ENCODE data around the gene TNN. TPM values are rescaled to one million over a fixed set of nuclear protein-coding genes. Genes with fewer than 3 reads are reported as not detected.

TNN gene
- total and polyA plus RNA-seq, 4 experiments from 2014 or later: not detected

GRCh38 chr1:175130649-175131045 is 63.0 kb downstream of the TNN start:
- no peak overlapping the region for H3K4me3 ChIP-seq (ENCODE audit: low read length in 2 of 2)
- DNase-seq: no peak
- peaks cover 3 to 9% of the 10 kb centered on the region in 2 donors for H3K27me3 Mint-ChIP-seq
- H3K27ac ChIP-seq (ENCODE audit: low read depth, low read length): no peak overlapping the region
- H3K9me3 Mint-ChIP-seq: no peaks in the 10 kb centered on the region
- no peak overlapping the region for H3K27ac Mint-ChIP-seq
- H3K36me3 ChIP-seq (ENCODE audit: insufficient read depth, low read length): no peaks in the 10 kb centered on the region
- ChIA-PET POLR2A (ENCODE audit: partially characterized antibody) (no interaction called here), CTCF (ENCODE audit: partially characterized antibody) (interaction anchor here (0.8 to 2.7 kb wide), 2 partner anchors 16 to 101 kb away, joined by 3 to 9 read pairs; no protein-coding TSS in a partner anchor)
- H3K4me1 Mint-ChIP-seq: peaks cover 0 to 1% (median 0%) of the 10 kb centered on the region in 4 donors
- no peaks in the 10 kb centered on the region for H3K27me3 ChIP-seq (ENCODE audit: insufficient read depth, low read length)
- H3K4me1 ChIP-seq (ENCODE audit: insufficient read depth, low read length): no peaks in the 10 kb centered on the region
- H3K36me3 Mint-ChIP-seq: no peaks in the 10 kb centered on the region
- no peaks in the 10 kb centered on the region for H3K9me3 ChIP-seq (ENCODE audit: control insufficient read depth in 1 of 2, low read length in 2 of 2)
- intact Hi-C loops (cut with micrococcal nuclease): no loop called here
- no peak overlapping the region for H3K4me3 Mint-ChIP-seq

GRCh38 chr1:175131095-175131494 is 63.5 kb downstream of the TNN start:
- Mint-ChIP-seq H3K27ac (no peak overlapping the region), H3K27me3 (peaks cover 4 to 12% of the 10 kb centered on the region in 2 donors), H3K4me3 (no peak overlapping the region), H3K9me3 (no peaks in the 10 kb centered on the region), H3K36me3 (no peaks in the 10 kb centered on the region), H3K4me1 (peaks cover 0 to 1% (median 0%) of the 10 kb centered on the region in 4 donors)
- H3K27ac ChIP-seq (ENCODE audit: low read depth, low read length): no peak overlapping the region
- intact Hi-C loops (cut with micrococcal nuclease): no loop called here
- H3K27me3 ChIP-seq (ENCODE audit: insufficient read depth, low read length): no peaks in the 10 kb centered on the region
- ChIA-PET POLR2A (ENCODE audit: partially characterized antibody) (no interaction called here), CTCF (ENCODE audit: partially characterized antibody) (interaction anchor here (0.8 to 2.7 kb wide), 2 partner anchors 16 to 102 kb away, joined by 3 to 9 read pairs; no protein-coding TSS in a partner anchor)
- no peak overlapping the region for H3K4me3 ChIP-seq (ENCODE audit: low read length in 2 of 2)
- no peaks in the 10 kb centered on the region for H3K36me3 ChIP-seq (ENCODE audit: insufficient read depth, low read length)
- no peaks in the 10 kb centered on the region for H3K9me3 ChIP-seq (ENCODE audit: control insufficient read depth in 1 of 2, low read length in 2 of 2)
- no peak for DNase-seq
- H3K4me1 ChIP-seq (ENCODE audit: insufficient read depth, low read length): no peaks in the 10 kb centered on the region

- H3K27ac Mint-ChIP-seq: no peak overlapping the region
- H3K9me3 Mint-ChIP-seq: no peaks in the 10 kb centered on the region
- intact Hi-C loops (cut with micrococcal nuclease): no loop called here
- no peaks in the 10 kb centered on the region for H3K4me1 ChIP-seq (ENCODE audit: insufficient read depth, low read length)
- no peak overlapping the region for H3K4me3 ChIP-seq (ENCODE audit: low read length in 2 of 2)
- no peak for DNase-seq
- H3K36me3 ChIP-seq (ENCODE audit: insufficient read depth, low read length): no peaks in the 10 kb centered on the region
- no peaks in the 10 kb centered on the region for H3K36me3 Mint-ChIP-seq
- H3K27me3 ChIP-seq (ENCODE audit: insufficient read depth, low read length): no peaks in the 10 kb centered on the region
- ChIA-PET POLR2A (ENCODE audit: partially characterized antibody) (no interaction called here), CTCF (ENCODE audit: partially characterized antibody) (interaction anchor here (1.2 to 2.7 kb wide), 4 partner anchors 9 to 22 kb away, joined by 3 to 9 read pairs (median 4); no protein-coding TSS in a partner anchor)
- H3K27me3 Mint-ChIP-seq: peaks cover 4 to 18% of the 10 kb centered on the region in 2 donors
- H3K27ac ChIP-seq (ENCODE audit: low read depth, low read length): no peak overlapping the region
- no peaks in the 10 kb centered on the region for H3K9me3 ChIP-seq (ENCODE audit: control insufficient read depth in 1 of 2, low read length in 2 of 2)
- no peak overlapping the region for H3K4me3 Mint-ChIP-seq
- H3K4me1 Mint-ChIP-seq: peaks cover 0 to 1% (median 0%) of the 10 kb centered on the region in 4 donors
These were observed 64.8 kb downstream of the TNN start for GRCh38 chr1:175132436-175132835.

- intact Hi-C loops (cut with micrococcal nuclease): no loop called here
- DNase-seq: no peak
- Histone ChIP-seq H3K4me3 (ENCODE audit: low read length in 2 of 2) (no peak overlapping the region), H3K36me3 (ENCODE audit: insufficient read depth, low read length) (no peaks in the 10 kb centered on the region), H3K4me1 (ENCODE audit: insufficient read depth, low read length) (no peaks in the 10 kb centered on the region), H3K27ac (ENCODE audit: low read depth, low read length) (no peak overlapping the region), H3K9me3 (ENCODE audit: control insufficient read depth in 1 of 2, low read length in 2 of 2) (no peaks in the 10 kb centered on the region), H3K27me3 (ENCODE audit: insufficient read depth, low read length) (no peaks in the 10 kb centered on the region)
- no peaks in the 10 kb centered on the region for H3K36me3 Mint-ChIP-seq
- H3K4me1 Mint-ChIP-seq: peaks cover 0 to 1% (median 0%) of the 10 kb centered on the region in 4 donors
- no peaks in the 10 kb centered on the region for H3K9me3 Mint-ChIP-seq
- peak overlapping the region in 1 of 7 donors; percentile 1 for H3K27ac Mint-ChIP-seq
- ChIA-PET POLR2A (ENCODE audit: partially characterized antibody) (no interaction called here), CTCF (ENCODE audit: partially characterized antibody) (interaction anchor here (0.9 to 2.0 kb wide), 5 partner anchors 9 to 19 kb away, joined by 3 to 9 read pairs (median 5); no protein-coding TSS in a partner anchor)
- H3K27me3 Mint-ChIP-seq: peaks cover 2 to 18% of the 10 kb centered on the region in 2 donors
- H3K4me3 Mint-ChIP-seq: no peak overlapping the region
These were observed 66.2 kb downstream of the TNN start for GRCh38 chr1:175133673-175134435.

- ChIA-PET CTCF (ENCODE audit: partially characterized antibody) (interaction anchor here (0.9 to 2.0 kb wide), 5 partner anchors 9 to 18 kb away, joined by 3 to 9 read pairs (median 5); no protein-coding TSS in a partner anchor), POLR2A (ENCODE audit: partially characterized antibody) (no interaction called here)
- H3K27ac Mint-ChIP-seq: no peak overlapping the region
- no peak overlapping the region for H3K4me3 Mint-ChIP-seq
- Histone ChIP-seq H3K36me3 (ENCODE audit: insufficient read depth, low read length) (no peaks in the 10 kb centered on the region), H3K9me3 (ENCODE audit: control insufficient read depth in 1 of 2, low read length in 2 of 2) (no peaks in the 10 kb centered on the region), H3K4me1 (ENCODE audit: insufficient read depth, low read length) (no peaks in the 10 kb centered on the region), H3K27me3 (ENCODE audit: insufficient read depth, low read length) (no peaks in the 10 kb centered on the region), H3K27ac (ENCODE audit: low read depth, low read length) (no peak overlapping the region), H3K4me3 (ENCODE audit: low read length in 2 of 2) (no peak overlapping the region)
- no peak for DNase-seq
- intact Hi-C loops (cut with micrococcal nuclease): no loop called here
- peaks cover 0 to 1% (median 0%) of the 10 kb centered on the region in 4 donors for H3K4me1 Mint-ChIP-seq
- peaks cover 2 to 18% of the 10 kb centered on the region in 2 donors for H3K27me3 Mint-ChIP-seq
- H3K36me3 Mint-ChIP-seq: no peaks in the 10 kb centered on the region
- H3K9me3 Mint-ChIP-seq: no peaks in the 10 kb centered on the region
These were observed 66.9 kb downstream of the TNN start for GRCh38 chr1:175134500-175134899.

GRCh38 chr1:175136246-175136645 is 68.6 kb downstream of the TNN start:
- no peak overlapping the region for H3K4me3 ChIP-seq (ENCODE audit: low read length in 2 of 2)
- POLR2A ChIA-PET (ENCODE audit: partially characterized antibody): no interaction called here

GRCh38 chr1:175137369-175137768 is 69.7 kb downstream of the TNN start:
- CTCF ChIA-PET (ENCODE audit: partially characterized antibody): interaction anchor here (2.0 kb wide), 1 partner anchor 9 kb away, joined by 8 read pairs; no protein-coding TSS in a partner anchor
- H3K27ac Mint-ChIP-seq: no peak overlapping the region
- no peaks in the 10 kb centered on the region for H3K36me3 ChIP-seq (ENCODE audit: insufficient read depth, low read length)

More at GRCh38 chr1:175136246-175136645, 68.6 kb downstream of the TNN start:
- H3K9me3 ChIP-seq (ENCODE audit: control insufficient read depth in 1 of 2, low read length in 2 of 2): no peaks in the 10 kb centered on the region
- H3K4me1 ChIP-seq (ENCODE audit: insufficient read depth, low read length): peaks cover under 1% of the 10 kb centered on the region
- Mint-ChIP-seq H3K9me3 (no peaks in the 10 kb centered on the region), H3K36me3 (no peaks in the 10 kb centered on the region), H3K27me3 (peaks cover 2 to 18% of the 10 kb centered on the region in 2 donors), H3K27ac (no peak overlapping the region), H3K4me3 (no peak overlapping the region), H3K4me1 (peaks cover 0 to 1% (median 0%) of the 10 kb centered on the region in 4 donors)
- DNase-seq: no peak
- no peaks in the 10 kb centered on the region for H3K27me3 ChIP-seq (ENCODE audit: insufficient read depth, low read length)
- no peak overlapping the region for H3K27ac ChIP-seq (ENCODE audit: low read depth, low read length)
- CTCF ChIA-PET (ENCODE audit: partially characterized antibody): interaction anchor here (1.5 kb wide), 1 partner anchor 16 kb away, joined by 4 read pairs; no protein-coding TSS in a partner anchor
- intact Hi-C loops (cut with micrococcal nuclease): no loop called here
- H3K36me3 ChIP-seq (ENCODE audit: insufficient read depth, low read length): no peaks in the 10 kb centered on the region

More at GRCh38 chr1:175137369-175137768, 69.7 kb downstream of the TNN start:
- Histone ChIP-seq H3K27me3 (ENCODE audit: insufficient read depth, low read length) (no peaks in the 10 kb centered on the region), H3K9me3 (ENCODE audit: control insufficient read depth in 1 of 2, low read length in 2 of 2) (no peaks in the 10 kb centered on the region), H3K4me3 (ENCODE audit: low read length in 2 of 2) (no peak overlapping the region), H3K4me1 (ENCODE audit: insufficient read depth, low read length) (peaks cover 7% of the 10 kb centered on the region), H3K27ac (ENCODE audit: low read depth, low read length) (no peak overlapping the region)
- H3K36me3 Mint-ChIP-seq: no peaks in the 10 kb centered on the region
- intact Hi-C loops (cut with micrococcal nuclease): no loop called here
- no peak overlapping the region for H3K4me3 Mint-ChIP-seq
- H3K27me3 Mint-ChIP-seq: peaks cover 2 to 18% of the 10 kb centered on the region in 2 donors
- peaks cover 0 to 8% (median 6%) of the 10 kb centered on the region in 4 donors for H3K4me1 Mint-ChIP-seq
- H3K9me3 Mint-ChIP-seq: no peaks in the 10 kb centered on the region
- no peak for DNase-seq
- POLR2A ChIA-PET (ENCODE audit: partially characterized antibody): no interaction called here
